Left lung (tissue), 10 donors: ENCODE results near the gene SPOUT1. TPM values are rescaled to one million over a fixed set of nuclear protein-coding genes. Genes with fewer than 3 reads are reported as not detected.

ENCODE experiments used
- ATAC-seq: fragments of 200-7000 bp; cut with Tn5 transposase; one replicate; pipeline ENCODE4 v1.9.1; 2020; ENCODE audit warnings: moderate library complexity
- DNase-seq, 4 donors: peaks; one replicate each; pipeline ENCODE4 v3.0.0-alpha.2; 2013 to 2020
- H3K27ac ChIP-seq, 2 donors: fragments of 200-600 bp; sonication (generic) in 1 of 2; one replicate each; pipeline versions ENCODE4 v1.5.0 to v1.8.0; 2020 to 2021
- H3K27me3 ChIP-seq, 2 donors: fragments of 200-600 bp; sonication (generic) in 1 of 2; one replicate each; pipeline versions ENCODE4 v1.5.0 to v1.8.0; 2020 to 2021
- H3K36me3 ChIP-seq, 2 donors: fragments of 200-600 bp; sonication (generic) in 1 of 2; one replicate each; pipeline versions ENCODE4 v1.5.0 to v1.8.0; 2020 to 2021
- H3K4me1 ChIP-seq, 2 donors: fragments of 200-600 bp; one replicate each; pipeline ENCODE4 v1.8.0; 2021
- H3K4me3 ChIP-seq, 2 donors: fragments of 200-600 bp; sonication (generic) in 1 of 2; one replicate each; pipeline versions ENCODE4 v1.5.0 to v1.8.0; 2020 to 2021; ENCODE audit warnings: mild to moderate bottlenecking in 1 of 2
- H3K9me3 ChIP-seq, 2 donors: fragments of 200-600 bp; sonication (generic) in 1 of 2; one replicate each; pipeline versions ENCODE4 v1.5.0 to v1.8.0; 2020 to 2021
- intact Hi-C, 2 donors: fragments of 100-400 bp; cut with DNase I; formaldehyde crosslinking; loops; one replicate each; pipeline versions ENCODE4 v1.11.2 to v1.14.2; 2022
- polyA plus RNA-seq, 6 donors: library from polyadenylated mRNA; unstranded; fragments of 120-200 nt; gene quantifications; one replicate each; pipeline ENCODE4 v1.2.1, GENCODE V29; 2013; ENCODE audit not compliant: insufficient read length in 6 of 6
- total RNA-seq, 2 donors: library from RNA; stranded (reverse); fragmentation: NEBNext Ultra II Directional; extraction: Animal tissue kit (Norgen Biotek cat#: 25700); gene quantifications; one replicate each; pipeline ENCODE4 v1.2.1, GENCODE V29; 2021
- TF ChIP-seq, protein P1 (sequence below), 2 donors: fragments of 200-600 bp; sonication (generic) in 1 of 2; IDR thresholded peaks; one replicate each; pipeline versions ENCODE4 v1.5.0 to v1.8.0; 2021; ENCODE audit warnings: antibody characterized with exemption in 2 of 2
- donor health status: DM: no; HTN: yes; CAD: no.
- donor health status: DM: no; HTN: no; CAD: no.

SPOUT1 gene
- total and polyA plus RNA-seq, 8 donors = 28.0 to 49.3 (median 34.1) TPM

DNA sequence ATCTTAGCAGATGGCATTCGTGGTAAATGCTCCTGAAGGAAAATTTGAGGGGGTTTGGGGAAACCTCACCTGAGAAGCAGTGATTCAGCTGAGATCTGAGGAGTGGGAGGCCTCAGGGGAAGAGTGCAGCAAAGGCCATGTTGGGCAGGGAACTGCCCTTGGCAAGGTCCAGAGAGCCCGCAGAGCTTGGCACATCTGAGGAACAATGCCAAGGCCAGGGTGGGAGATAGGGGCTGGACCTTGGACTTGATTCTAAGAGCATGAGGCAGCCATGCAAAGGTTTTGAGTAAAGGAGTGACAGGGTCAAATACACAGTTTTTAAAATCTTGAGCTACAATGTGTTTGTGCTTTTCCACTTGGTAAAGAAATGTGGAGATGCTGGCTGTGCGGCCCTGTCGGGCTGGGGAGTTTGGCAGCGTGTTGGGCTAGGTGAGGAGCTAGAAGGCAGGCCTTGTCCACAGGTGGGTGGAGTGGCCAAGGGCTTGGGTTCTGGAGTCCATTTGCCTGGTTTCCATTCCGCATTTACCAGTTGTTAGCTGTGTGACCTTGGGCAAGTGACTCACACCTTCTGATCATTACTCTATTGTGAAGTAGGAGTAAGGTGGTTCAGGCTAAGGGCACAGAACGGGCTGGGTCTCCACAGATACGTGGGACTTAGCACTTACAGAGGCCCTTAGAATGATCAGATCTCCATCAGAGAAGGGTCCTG, 36.5 kb downstream of the SPOUT1 start:
- H3K4me1 ChIP-seq = peaks cover 4 to 9% of the 10 kb centered on the region in 2 donors
- H3K4me3 ChIP-seq = no peak overlapping the region
- H3K36me3 ChIP-seq = peaks cover 3 to 79% of the 10 kb centered on the region in 2 donors
- DNase-seq (no peak), ATAC-seq (no peak)
- intact Hi-C loops = no loop called here
- H3K9me3 ChIP-seq = no peaks in the 10 kb centered on the region
- no peak overlapping the region for H3K27ac ChIP-seq
- TF ChIP-seq, protein P1, sequence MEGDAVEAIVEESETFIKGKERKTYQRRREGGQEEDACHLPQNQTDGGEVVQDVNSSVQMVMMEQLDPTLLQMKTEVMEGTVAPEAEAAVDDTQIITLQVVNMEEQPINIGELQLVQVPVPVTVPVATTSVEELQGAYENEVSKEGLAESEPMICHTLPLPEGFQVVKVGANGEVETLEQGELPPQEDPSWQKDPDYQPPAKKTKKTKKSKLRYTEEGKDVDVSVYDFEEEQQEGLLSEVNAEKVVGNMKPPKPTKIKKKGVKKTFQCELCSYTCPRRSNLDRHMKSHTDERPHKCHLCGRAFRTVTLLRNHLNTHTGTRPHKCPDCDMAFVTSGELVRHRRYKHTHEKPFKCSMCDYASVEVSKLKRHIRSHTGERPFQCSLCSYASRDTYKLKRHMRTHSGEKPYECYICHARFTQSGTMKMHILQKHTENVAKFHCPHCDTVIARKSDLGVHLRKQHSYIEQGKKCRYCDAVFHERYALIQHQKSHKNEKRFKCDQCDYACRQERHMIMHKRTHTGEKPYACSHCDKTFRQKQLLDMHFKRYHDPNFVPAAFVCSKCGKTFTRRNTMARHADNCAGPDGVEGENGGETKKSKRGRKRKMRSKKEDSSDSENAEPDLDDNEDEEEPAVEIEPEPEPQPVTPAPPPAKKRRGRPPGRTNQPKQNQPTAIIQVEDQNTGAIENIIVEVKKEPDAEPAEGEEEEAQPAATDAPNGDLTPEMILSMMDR (IDR thresholded peaks at IDR 0.05) = no peak
- H3K27me3 ChIP-seq = no peaks in the 10 kb centered on the region

GRCh38 chr9:128792134-128792533, 37.5 kb downstream of the SPOUT1 start:
- peaks cover 2 to 69% of the 10 kb centered on the region in 2 donors for H3K36me3 ChIP-seq
- H3K27me3 ChIP-seq = no peaks in the 10 kb centered on the region
- no peak overlapping the region for H3K27ac ChIP-seq
- DNase-seq = no peak
- ATAC-seq = no peak
- intact Hi-C loops = no loop called here
- no peak overlapping the region for H3K4me3 ChIP-seq
- no peaks in the 10 kb centered on the region for H3K9me3 ChIP-seq
- H3K4me1 ChIP-seq = peaks cover 7 to 15% of the 10 kb centered on the region in 2 donors
- TF ChIP-seq, protein P1 (IDR thresholded peaks at IDR 0.05) = no peak

- DNase-seq (peak in 1 of 4 donors; percentile 71), ATAC-seq (no peak)
- Histone ChIP-seq H3K36me3 (peaks cover 0 to 53% of the 10 kb centered on the region in 2 donors), H3K9me3 (no peaks in the 10 kb centered on the region), H3K4me1 (peaks cover 7 to 22% of the 10 kb centered on the region in 2 donors), H3K27ac (no peak overlapping the region), H3K27me3 (no peaks in the 10 kb centered on the region), H3K4me3 (no peak overlapping the region)
- intact Hi-C loops = no loop called here
- TF ChIP-seq, protein P1 (IDR thresholded peaks at IDR 0.05) = no peak
Measured at GRCh38 chr9:128790536-128790935, 39.1 kb downstream of the SPOUT1 start.

DNA sequence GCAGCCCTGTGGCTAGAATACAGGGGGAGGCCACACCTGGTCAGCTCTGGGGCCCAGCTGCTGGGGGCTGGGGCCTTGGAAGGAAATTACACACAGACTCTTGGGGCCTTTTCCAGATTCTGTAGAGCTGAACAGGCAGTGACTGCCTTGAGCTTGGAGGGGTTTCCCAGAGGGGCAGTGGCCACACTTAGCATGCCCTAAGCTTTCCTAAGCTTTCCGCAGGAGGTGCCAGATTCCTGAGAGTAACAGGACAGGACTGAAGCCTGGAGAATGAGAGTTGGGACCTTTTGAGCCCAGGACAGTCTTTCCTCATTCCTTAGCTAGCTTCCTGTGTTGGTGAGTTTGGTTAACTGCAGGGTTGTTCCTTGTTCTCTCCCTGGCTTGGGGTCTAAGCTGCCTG, 41.1 kb downstream of the SPOUT1 start:
- Histone ChIP-seq H3K36me3 (peaks cover 0 to 33% of the 10 kb centered on the region in 2 donors), H3K27ac (peak overlapping the region in 1 of 2 donors; percentile 86), H3K27me3 (no peaks in the 10 kb centered on the region), H3K9me3 (no peaks in the 10 kb centered on the region), H3K4me1 (peaks cover 7 to 27% of the 10 kb centered on the region in 2 donors), H3K4me3 (peak overlapping the region; percentile 99 to 100)
- intact Hi-C loops = no loop called here
- DNase-seq = no peak
- TF ChIP-seq, protein P1 (IDR thresholded peaks at IDR 0.05) = no peak
- no peak for ATAC-seq

DNA sequence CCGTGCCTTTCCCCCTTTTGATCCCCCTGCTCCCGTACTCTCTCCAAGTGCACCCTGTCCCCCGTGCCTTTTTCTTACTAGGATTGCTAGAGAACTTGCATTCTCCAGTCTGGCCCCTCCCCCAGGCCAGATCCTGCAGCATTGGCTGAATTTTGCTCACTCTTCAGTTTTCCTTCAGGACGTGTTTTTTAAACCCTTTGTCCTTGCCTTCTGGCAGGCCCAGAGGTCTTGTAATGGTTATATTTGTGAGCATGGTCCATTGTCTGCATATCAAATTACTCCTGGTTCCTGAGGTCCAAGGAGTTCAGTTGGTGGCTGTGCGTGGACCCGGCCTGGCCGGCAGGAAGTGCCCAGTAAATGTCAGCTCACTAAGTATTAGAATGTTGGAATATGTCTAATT, 41.9 kb downstream of the SPOUT1 start:
- intact Hi-C loops = no loop called here
- H3K27ac ChIP-seq = peak overlapping the region; percentile 71 to 86
- H3K4me1 ChIP-seq = peaks cover 7 to 31% of the 10 kb centered on the region in 2 donors
- H3K36me3 ChIP-seq = peaks cover 0 to 26% of the 10 kb centered on the region in 2 donors
- no peaks in the 10 kb centered on the region for H3K9me3 ChIP-seq
- H3K4me3 ChIP-seq = peak overlapping the region; percentile 99 to 100
- TF ChIP-seq, protein P1 (IDR thresholded peaks at IDR 0.05) = no peak
- ATAC-seq (peak; percentile 49), DNase-seq (peak in 2 of 4 donors; percentile 24 to 51)
- H3K27me3 ChIP-seq = no peaks in the 10 kb centered on the region
